ENCODE results near the gene ZNF90. TPM values are rescaled to one million over a fixed set of nuclear protein-coding genes. Genes with fewer than 3 reads are reported as not detected.

ZNF90 gene
- total and polyA plus RNA-seq, 2 donors (not counting 3 experiments of a cell fraction or from before 2014, with no cell fraction given), result 0.92 to 4.1 TPM

GRCh38 chr19:20028611-20029010 lies 49.2 kb upstream of the ZNF90 start:
- intact Hi-C loops (cut with micrococcal nuclease), result no loop called here
- dilution Hi-C loops (cut with MboI; ENCODE audit: extremely low pct_ligation_motif_present, low sequenced_read_pairs), result no loop called here
- TF ChIP-seq MYC (IDR thresholded peaks at IDR 0.05; ENCODE audit: low read depth, low read length), result no peak
- TF ChIP-seq GATA2 (IDR thresholded peaks at IDR 0.05; ENCODE audit: insufficient read depth, insufficient read length, low read depth, low read length), result no peak
- no peak for TF ChIP-seq CTCF (IDR thresholded peaks at IDR 0.05; ENCODE audit: extremely low read depth in 1 of 2, insufficient read depth in 1 of 2, low read depth in 1 of 2, low read length in 2 of 2)
- TF ChIP-seq MAX (IDR thresholded peaks at IDR 0.05; ENCODE audit: insufficient read depth, insufficient read length), result no peak
- TF ChIP-seq EZH2 (IDR thresholded peaks at IDR 0.05; ENCODE audit: borderline replicate concordance, low read depth, low read length, severe bottlenecking), result no peak
- TF ChIP-seq POLR2A (IDR thresholded peaks at IDR 0.05; ENCODE audit: low read depth, low read length), result no peak
- TF ChIP-seq FOS (IDR thresholded peaks at IDR 0.05; ENCODE audit: borderline replicate concordance, insufficient read depth, low read length), result no peak
- TF ChIP-seq POLR2AphosphoS5 (IDR thresholded peaks at IDR 0.05; ENCODE audit: insufficient read depth, low read depth, low read length), result no peak
- no peak for TF ChIP-seq JUN (IDR thresholded peaks at IDR 0.05; ENCODE audit: borderline replicate concordance, insufficient read depth, insufficient read length, low read depth)

More at GRCh38 chr19:20028611-20029010, 49.2 kb upstream of the ZNF90 start:
- H3K9ac ChIP-seq (replicated peaks; ENCODE audit: extremely low read depth, insufficient read depth, low read length), result no peak overlapping the region
- no peaks in the 10 kb centered on the region for H3K27me3 ChIP-seq (ENCODE audit: control insufficient read depth in 2 of 2, insufficient read depth in 2 of 2, low read length in 2 of 2)
- no peaks in the 10 kb centered on the region for H3K36me3 ChIP-seq (ENCODE audit: control insufficient read depth in 2 of 2, extremely low read depth in 1 of 2, insufficient read depth in 2 of 2, low read length in 2 of 2)
- no peak overlapping the region for H3K27ac ChIP-seq (ENCODE audit: insufficient read depth, low read depth, low read length)
- H3K4me3 ChIP-seq (replicated peaks in 1 of 3; ENCODE audit: insufficient read depth in 1 of 3, low read depth in 1 of 3, low read length in 3 of 3), result no peak overlapping the region
- ChIA-PET CTCF (no interaction called here), POLR2A (no interaction called here)
- FAIRE-seq (no peak), DNase-seq (ENCODE audit: low read depth, low spot score) (no peak)
- H3K4me2 ChIP-seq (ENCODE audit: insufficient read depth, low read length), result no peak overlapping the region
- no peaks in the 10 kb centered on the region for H3K79me2 ChIP-seq (ENCODE audit: control insufficient read depth, insufficient read depth, low read length)
- H3K4me1 ChIP-seq (ENCODE audit: control insufficient read depth, extremely low read depth, insufficient read depth, low read length), result no peaks in the 10 kb centered on the region
- no peaks in the 10 kb centered on the region for H3K9me1 ChIP-seq (replicated peaks; ENCODE audit: control insufficient read depth, extremely low read depth, insufficient read depth, low read length)
- H3K9me3 ChIP-seq (replicated peaks; ENCODE audit: control insufficient read depth, insufficient read depth, low read length), result no peaks in the 10 kb centered on the region
- no TSS peak for BruUV-seq (replicated peaks)
- H4K20me1 ChIP-seq (replicated peaks; ENCODE audit: control insufficient read depth, extremely low read depth, insufficient read depth, low read length), result no peaks in the 10 kb centered on the region
- H2AFZ ChIP-seq (ENCODE audit: low read depth, low read length), result no peak overlapping the region
